Measurements from ENCODE around the gene OSBPL9. TPM values are rescaled to one million over a fixed set of nuclear protein-coding genes. Genes with fewer than 3 reads are reported as not detected.
A peak's percentile ranks its signal among the peaks of the same experiment; 100 is the strongest.

The OSBPL9 gene
- total and polyA plus RNA-seq, 9 of the 15 experiments (the other 6 are each of a cell fraction or from before 2014, with no cell fraction given), result 43.9 to 217 (median 170) TPM

- no peak overlapping the region for H2AFZ ChIP-seq (ENCODE audit: low read depth, low read length)
- H3K9ac ChIP-seq (ENCODE audit: insufficient read depth in 1 of 2, low read depth in 2 of 2, low read length in 2 of 2), result no peak overlapping the region
- TF ChIP-seq ZNF24 (IDR thresholded peaks at IDR 0.05) (peak; percentile 77), E2F8 (IDR thresholded peaks at IDR 0.05; ENCODE audit: low read depth, partially characterized antibody) (no peak), RFX7 (CRISPR knock-in tag; IDR thresholded peaks at IDR 0.05) (no peak)
- ChIA-PET CTCF (ENCODE audit: low intra/inter-chr PET ratio) (no interaction called here), POLR2A (no interaction called here)
- no peak overlapping the region for H3K27ac ChIP-seq (ENCODE audit: extremely low read depth, low read depth, low read length)
- no peaks in the 10 kb centered on the region for H3K9me3 ChIP-seq (replicated peaks; ENCODE audit: control insufficient read depth, insufficient read depth, low read depth, low read length)
- H4K20me1 ChIP-seq (replicated peaks; ENCODE audit: control insufficient read depth, insufficient read depth, low read length), result no peaks in the 10 kb centered on the region
- H3K4me2 ChIP-seq (ENCODE audit: insufficient read depth, low read length), result 0 out of 2 replicates have a peak overlapping the region, but pooled peaks have one; percentile 4
- peaks cover 2% of the 10 kb centered on the region; the same call in 1 of the 3 replicates for H3K36me3 ChIP-seq (ENCODE audit: control insufficient read depth, insufficient read depth, low read length)
- H3K9me1 ChIP-seq (ENCODE audit: control insufficient read depth, insufficient read depth, low read length), result no peaks in the 10 kb centered on the region
- no peak for DNase-seq (ENCODE audit: extremely low read depth in 1 of 4, low spot score in 3 of 4)
- no peaks in the 10 kb centered on the region for H3K27me3 ChIP-seq (ENCODE audit: control insufficient read depth in 2 of 2, insufficient read depth in 2 of 2, low read length in 2 of 2)
- intact Hi-C loops (cut with micrococcal nuclease) (no loop called here), in situ Hi-C loops (cut with MboI) (no loop called here)
- ATAC-seq, result peak; percentile 50
- BruUV-seq (replicated peaks), result no TSS peak
- no peak overlapping the region for H3K4me3 ChIP-seq
- H3K4me1 ChIP-seq (replicated peaks in 1 of 2; ENCODE audit: control insufficient read depth in 2 of 2, insufficient read depth in 2 of 2, low read length in 2 of 2), result peaks cover 6 to 17% of the 10 kb centered on the region in 2 experiments; a peak in 3 of 5 replicates
- WGBS (ENCODE audit: insufficient coverage, low coverage, missing lambda C conversion rate), result 59% methylated on average over 1 of the region's 1 CpG
- no peaks in the 10 kb centered on the region for H3K79me2 ChIP-seq (ENCODE audit: control insufficient read depth, insufficient read depth, low read length)
- no peak for FAIRE-seq
These were observed 43.7 kb downstream of the OSBPL9 start for GRCh38 chr1:51660580-51660979.
